Fibroblast of villous mesenchyme (primary cell): Measurements from ENCODE around the gene STPG1. TPM values are rescaled to one million over a fixed set of nuclear protein-coding genes. Genes with fewer than 3 reads are reported as not detected.
A peak's percentile ranks its signal among the peaks of the same experiment; 100 is the strongest.

Source experiments
- DNase-seq: peaks from one replicate; pipeline ENCODE4 v3.0.0-alpha.2; 2010; ENCODE audit warnings: low read depth
- H3K4me3 ChIP-seq: 2 replicates; pipeline ENCODE4 v1.5.1; 2011; ENCODE audit warnings: low read depth, mild to moderate bottlenecking, low read length
- total RNA-seq: library from RNA; depleted of rRNA; stranded (reverse); fragments of >200 nt; gene quantifications from 2 replicates; pipeline ENCODE4 v1.2.3, GENCODE V29; 2012
- TF ChIP-seq, protein P1 (sequence below): IDR thresholded peaks from 2 replicates; pipeline ENCODE4 v1.5.1; 2012; ENCODE audit warnings: low read depth, mild to moderate bottlenecking, low read length; ENCODE audit not compliant: insufficient read depth

STPG1 gene
- total RNA-seq, 1 donor = 9.9 TPM

DNA sequence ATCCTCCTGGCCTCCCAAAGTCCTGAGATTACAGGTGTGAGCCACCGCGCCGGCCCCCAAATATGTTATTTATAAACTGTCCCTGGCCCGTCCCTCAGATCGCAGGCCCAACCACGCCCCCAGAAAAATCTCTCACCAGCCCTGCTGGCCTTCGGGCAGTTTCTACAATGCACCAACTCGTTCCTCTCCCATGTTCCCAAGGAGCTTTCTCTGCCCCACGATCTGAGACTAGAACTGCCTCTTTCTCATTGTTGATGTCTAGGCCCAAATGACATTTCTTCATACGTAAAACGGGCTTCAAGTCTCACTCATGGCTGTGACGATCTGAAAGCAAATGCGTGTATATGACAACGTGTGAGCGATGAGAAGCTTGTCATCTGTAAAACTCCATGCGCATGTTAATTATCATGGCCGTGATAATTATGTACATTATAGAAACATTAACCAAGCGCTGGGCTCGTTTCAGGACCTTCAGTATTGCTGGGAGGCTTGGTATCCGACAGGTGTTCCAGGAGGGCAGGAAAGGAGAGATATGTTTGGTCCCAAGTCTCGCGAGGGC is 1.3 kb upstream of the STPG1 start:
- no peak overlapping the region for H3K4me3 ChIP-seq
- DNase-seq = no peak
- TF ChIP-seq, protein P1, sequence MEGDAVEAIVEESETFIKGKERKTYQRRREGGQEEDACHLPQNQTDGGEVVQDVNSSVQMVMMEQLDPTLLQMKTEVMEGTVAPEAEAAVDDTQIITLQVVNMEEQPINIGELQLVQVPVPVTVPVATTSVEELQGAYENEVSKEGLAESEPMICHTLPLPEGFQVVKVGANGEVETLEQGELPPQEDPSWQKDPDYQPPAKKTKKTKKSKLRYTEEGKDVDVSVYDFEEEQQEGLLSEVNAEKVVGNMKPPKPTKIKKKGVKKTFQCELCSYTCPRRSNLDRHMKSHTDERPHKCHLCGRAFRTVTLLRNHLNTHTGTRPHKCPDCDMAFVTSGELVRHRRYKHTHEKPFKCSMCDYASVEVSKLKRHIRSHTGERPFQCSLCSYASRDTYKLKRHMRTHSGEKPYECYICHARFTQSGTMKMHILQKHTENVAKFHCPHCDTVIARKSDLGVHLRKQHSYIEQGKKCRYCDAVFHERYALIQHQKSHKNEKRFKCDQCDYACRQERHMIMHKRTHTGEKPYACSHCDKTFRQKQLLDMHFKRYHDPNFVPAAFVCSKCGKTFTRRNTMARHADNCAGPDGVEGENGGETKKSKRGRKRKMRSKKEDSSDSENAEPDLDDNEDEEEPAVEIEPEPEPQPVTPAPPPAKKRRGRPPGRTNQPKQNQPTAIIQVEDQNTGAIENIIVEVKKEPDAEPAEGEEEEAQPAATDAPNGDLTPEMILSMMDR = no peak

DNA sequence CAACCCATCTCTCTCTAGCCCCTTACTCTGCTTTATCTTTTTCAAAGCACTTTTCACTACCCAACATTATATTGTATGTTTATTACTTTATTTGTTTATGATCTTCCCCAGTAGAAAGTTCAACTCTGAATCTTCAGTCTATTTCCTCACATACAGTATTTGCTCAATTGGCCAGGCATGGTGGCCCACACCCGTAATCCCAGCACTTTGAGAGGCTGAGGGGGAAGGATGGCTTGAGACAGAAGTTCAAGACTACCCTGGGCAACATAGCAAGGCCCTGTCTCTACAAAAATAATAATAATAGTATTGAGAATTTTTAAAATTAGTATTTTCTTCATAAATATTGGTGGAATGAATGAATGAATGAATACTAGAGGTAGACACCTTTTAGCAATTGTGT is 1.2 kb downstream of the STPG1 start:
- no peak for DNase-seq
- H3K4me3 ChIP-seq = no peak overlapping the region
- TF ChIP-seq, protein P1 = no peak

DNA sequence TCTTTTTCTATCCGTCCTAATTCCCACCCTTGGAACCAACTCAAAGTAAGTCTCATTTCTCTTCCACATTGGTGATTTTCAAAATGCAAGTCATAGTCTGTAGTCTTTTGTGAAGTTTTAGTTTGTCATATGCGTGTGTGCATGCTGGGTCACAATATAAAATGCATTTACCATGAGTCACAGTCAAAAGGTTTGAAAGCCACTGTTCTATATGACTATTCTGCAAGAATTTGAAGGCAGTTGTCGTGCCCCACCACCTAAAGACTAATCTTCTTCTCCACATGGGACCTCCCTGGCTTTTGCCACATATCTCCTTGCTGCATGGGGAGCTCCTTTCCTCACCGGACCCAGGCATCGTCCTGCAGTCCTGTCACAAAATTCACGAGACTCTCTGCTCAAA is 1.6 kb downstream of the STPG1 start:
- TF ChIP-seq, protein P1 = no peak
- DNase-seq = no peak
- H3K4me3 ChIP-seq = no peak overlapping the region

DNA sequence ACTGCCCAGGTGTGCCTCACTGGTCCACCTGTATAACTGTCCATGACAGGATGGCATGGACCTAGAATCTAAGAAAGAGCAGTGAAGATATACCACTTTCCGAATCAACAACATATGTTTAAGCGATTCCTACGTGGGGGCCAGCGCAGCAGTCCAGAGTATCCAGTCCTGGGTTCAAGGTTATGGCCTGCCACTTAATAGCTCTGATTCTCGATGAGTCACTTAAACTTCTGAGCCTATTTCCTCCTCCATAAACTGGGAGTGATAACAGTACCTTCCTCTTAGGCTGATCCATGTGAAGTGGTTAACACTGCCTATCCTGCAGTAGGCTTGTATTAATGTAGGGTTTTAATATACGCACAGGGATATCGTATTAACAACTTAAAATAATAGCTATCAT is 2.8 kb downstream of the STPG1 start:
- no peak for DNase-seq
- H3K4me3 ChIP-seq = no peak overlapping the region
- TF ChIP-seq, protein P1 = no peak

DNA sequence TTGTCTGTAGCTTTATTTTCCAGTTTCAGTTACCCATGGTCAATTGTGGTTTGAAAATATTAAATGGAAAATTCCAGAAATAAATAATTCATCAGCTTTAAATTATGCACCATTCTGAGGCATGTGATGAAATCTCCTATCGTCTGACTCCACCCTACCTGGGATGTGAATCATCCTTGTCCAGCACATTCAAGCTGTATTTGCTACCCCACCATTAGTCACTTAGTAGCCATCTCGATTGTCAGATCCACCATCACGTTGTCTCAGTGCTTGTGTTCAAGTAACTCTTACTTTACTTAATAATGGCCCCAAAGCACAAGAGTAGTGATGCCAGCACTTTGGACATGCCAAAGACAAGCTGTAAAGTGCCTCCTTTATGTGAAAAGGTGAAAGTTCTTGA is 4.0 kb downstream of the STPG1 start:
- H3K4me3 ChIP-seq = no peak overlapping the region
- TF ChIP-seq, protein P1 = no peak
- DNase-seq = peak; percentile 59

DNA sequence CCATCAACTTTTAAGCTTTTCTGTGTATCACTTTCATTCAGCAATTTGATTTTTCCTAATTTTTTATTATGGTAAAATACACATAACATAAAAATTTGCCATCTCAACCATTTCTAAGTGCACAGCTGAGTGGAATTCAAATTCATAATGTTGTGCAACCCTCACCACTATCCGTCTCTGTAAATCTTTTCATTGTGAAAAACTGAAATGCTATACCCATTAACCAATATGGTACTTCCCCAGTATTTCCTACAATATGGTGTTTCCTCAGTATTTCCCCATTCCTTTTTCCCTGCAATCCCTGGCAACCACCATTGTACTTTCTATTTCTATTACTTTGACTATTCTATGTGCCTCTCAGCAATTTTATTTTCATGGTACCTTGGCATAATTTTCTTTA is 6.8 kb downstream of the STPG1 start:
- no peak for DNase-seq
- no peak overlapping the region for H3K4me3 ChIP-seq
- TF ChIP-seq, protein P1 = no peak

DNA sequence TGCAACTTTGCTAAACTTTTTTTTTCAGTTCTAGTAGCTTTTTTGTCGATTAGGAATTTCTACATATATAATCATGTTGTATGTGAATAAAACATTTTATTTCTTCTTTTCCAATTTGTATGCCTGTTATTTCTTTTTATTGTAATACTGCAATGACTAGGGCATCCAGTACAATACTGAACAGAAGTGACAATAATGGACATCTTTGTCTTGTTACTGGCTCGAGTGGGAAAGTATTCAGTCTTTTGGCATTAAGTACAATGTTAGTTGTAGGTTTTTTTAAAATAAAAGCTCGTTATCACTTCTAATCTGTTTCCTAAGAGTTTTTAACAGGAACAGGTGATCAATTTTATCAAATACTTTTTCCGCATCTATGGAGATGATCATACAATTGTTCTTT is 9.8 kb downstream of the STPG1 start:
- no peak overlapping the region for H3K4me3 ChIP-seq
- no peak for DNase-seq
- TF ChIP-seq, protein P1 = no peak
